Gastrocnemius medialis (tissue), 4 donors: Measurements from ENCODE around the gene RALGAPA2. TPM values are rescaled to one million over a fixed set of nuclear protein-coding genes. Genes with fewer than 3 reads are reported as not detected.

Experiments
- ATAC-seq, 2 donors: fragments of 150-250 bp; one replicate each; pipeline ENCODE4 v1.9.1; 2016
- DNase-seq, 2 donors: peaks; one replicate each; pipeline ENCODE4 v3.0.0-alpha.2; 2019
- H3K27ac ChIP-seq, 4 donors: fragments of 200-600 bp; sonication (generic); 1 replicate in 1 of 4; 2 replicates in 3 of 4; pipeline ENCODE4 v1.5.1; 2016 to 2018; ENCODE audit warnings: mild to moderate bottlenecking in 2 of 4, moderate library complexity in 1 of 4
- H3K27me3 ChIP-seq, 3 donors: fragments of 200-600 bp; sonication (generic) in 2 of 3; 1 replicate in 1 of 3; 2 replicates in 2 of 3; pipeline versions ENCODE4 v1.5.1 to v1.6.0; 2016 to 2019; ENCODE audit warnings: mild to moderate bottlenecking in 1 of 3, moderate library complexity in 1 of 3
- H3K36me3 ChIP-seq, 2 donors: fragments of 200-600 bp; sonication (generic) in 1 of 2; one replicate each; pipeline ENCODE4 v1.5.1; 2017 to 2018
- H3K4me1 ChIP-seq, 2 donors: fragments of 200-600 bp; sonication (generic) in 1 of 2; one replicate each; pipeline ENCODE4 v1.5.1; 2016 to 2017; ENCODE audit warnings: mild to moderate bottlenecking in 2 of 2
- H3K4me3 ChIP-seq, 4 donors: fragments of 200-600 bp; sonication (generic) in 3 of 4; 1 replicate in 1 of 4; 2 replicates in 3 of 4; pipeline ENCODE4 v1.5.1; 2016 to 2019; ENCODE audit warnings: mild to moderate bottlenecking in 2 of 4
- H3K9me3 ChIP-seq, 3 donors: fragments of 200-600 bp; sonication (generic) in 2 of 3; 1 replicate in 1 of 3; 2 replicates in 2 of 3; pipeline ENCODE4 v1.5.1; 2016 to 2019
- POLR2A ChIP-seq, 2 donors: fragments of 450-650 bp; IDR thresholded peaks; one replicate each; pipeline ENCODE4 v1.6.1; 2017; ENCODE audit warnings: antibody characterized with exemption in 2 of 2, mild to moderate bottlenecking in 2 of 2, moderate library complexity in 2 of 2
- in situ Hi-C, 4 donors: fragments of 200-750 bp; cut with MboI; loops; one replicate each; pipeline versions ENCODE4 v1.15.0 to v1.8.0; 2017; ENCODE audit warnings: low sequenced_read_pairs in 4 of 4
- intact Hi-C: fragments of 100-400 bp; cut with DNase I; formaldehyde crosslinking; loops from one replicate; pipeline ENCODE4 v1.15.1; 2023; ENCODE audit warnings: low total_unique reads
- total RNA-seq, 4 donors: library from RNA; depleted of rRNA; stranded (reverse); fragments of >200 nt; gene quantifications; one replicate each; pipeline versions ENCODE4 v1.1.0 to v1.2.3, GENCODE V29; 2016
- TF ChIP-seq, protein P1 (sequence below), 5 experiments: fragments of 450-650 bp in 3 of 5; fragments of 200-600 bp in 2 of 5; sonication (generic) in 2 of 5; IDR thresholded peaks in 4 of 5; conservative IDR thresholded peaks in 1 of 5; 1 replicate in 4 of 5; 2 replicates in 1 of 5; pipeline ENCODE4 v1.5.1; 2016 to 2019; ENCODE audit warnings: antibody characterized with exemption in 5 of 5, mild to moderate bottlenecking in 3 of 5, moderate library complexity in 3 of 5

RALGAPA2 gene
- total RNA-seq, 4 donors from 2014 or later, result 43.2 to 56.9 (median 52.0) TPM

DNA sequence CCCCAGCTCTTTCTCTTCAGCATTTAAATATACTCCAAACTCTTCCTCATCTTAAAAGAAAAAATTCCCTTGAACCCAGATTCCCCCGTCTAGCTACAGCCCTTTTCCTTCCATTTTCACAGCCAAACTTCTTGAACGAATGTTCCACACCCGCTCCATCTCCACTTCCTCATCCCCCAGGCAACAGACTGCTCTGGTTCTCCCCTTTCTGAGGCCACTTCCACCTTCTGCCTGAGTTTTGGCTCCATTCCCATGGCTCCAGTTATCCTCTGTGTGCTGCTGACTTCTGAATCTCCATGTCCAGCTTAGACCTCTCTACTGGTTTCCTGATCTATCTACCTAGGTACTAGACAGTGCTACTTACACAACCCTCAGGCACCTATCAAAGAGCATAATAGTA is 106.4 kb downstream of the RALGAPA2 start:
- H3K27ac ChIP-seq, result no peak overlapping the region
- TF ChIP-seq, protein P1, sequence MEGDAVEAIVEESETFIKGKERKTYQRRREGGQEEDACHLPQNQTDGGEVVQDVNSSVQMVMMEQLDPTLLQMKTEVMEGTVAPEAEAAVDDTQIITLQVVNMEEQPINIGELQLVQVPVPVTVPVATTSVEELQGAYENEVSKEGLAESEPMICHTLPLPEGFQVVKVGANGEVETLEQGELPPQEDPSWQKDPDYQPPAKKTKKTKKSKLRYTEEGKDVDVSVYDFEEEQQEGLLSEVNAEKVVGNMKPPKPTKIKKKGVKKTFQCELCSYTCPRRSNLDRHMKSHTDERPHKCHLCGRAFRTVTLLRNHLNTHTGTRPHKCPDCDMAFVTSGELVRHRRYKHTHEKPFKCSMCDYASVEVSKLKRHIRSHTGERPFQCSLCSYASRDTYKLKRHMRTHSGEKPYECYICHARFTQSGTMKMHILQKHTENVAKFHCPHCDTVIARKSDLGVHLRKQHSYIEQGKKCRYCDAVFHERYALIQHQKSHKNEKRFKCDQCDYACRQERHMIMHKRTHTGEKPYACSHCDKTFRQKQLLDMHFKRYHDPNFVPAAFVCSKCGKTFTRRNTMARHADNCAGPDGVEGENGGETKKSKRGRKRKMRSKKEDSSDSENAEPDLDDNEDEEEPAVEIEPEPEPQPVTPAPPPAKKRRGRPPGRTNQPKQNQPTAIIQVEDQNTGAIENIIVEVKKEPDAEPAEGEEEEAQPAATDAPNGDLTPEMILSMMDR (IDR thresholded peaks at IDR 0.05 in 4 of 5, conservative IDR thresholded peaks at IDR 0.05 in 1 of 5), result no peak
- TF ChIP-seq POLR2A (IDR thresholded peaks at IDR 0.05), result no peak
- in situ Hi-C loops (no loop called here), intact Hi-C loops (no loop called here)
- DNase-seq, result no peak
- H3K27me3 ChIP-seq, result no peaks in the 10 kb centered on the region
- H3K9me3 ChIP-seq, result no peaks in the 10 kb centered on the region
- no peak overlapping the region for H3K4me3 ChIP-seq
- no peaks in the 10 kb centered on the region for H3K4me1 ChIP-seq
- ATAC-seq, result no peak
- peaks cover 0 to 30% of the 10 kb centered on the region in 2 donors for H3K36me3 ChIP-seq

DNA sequence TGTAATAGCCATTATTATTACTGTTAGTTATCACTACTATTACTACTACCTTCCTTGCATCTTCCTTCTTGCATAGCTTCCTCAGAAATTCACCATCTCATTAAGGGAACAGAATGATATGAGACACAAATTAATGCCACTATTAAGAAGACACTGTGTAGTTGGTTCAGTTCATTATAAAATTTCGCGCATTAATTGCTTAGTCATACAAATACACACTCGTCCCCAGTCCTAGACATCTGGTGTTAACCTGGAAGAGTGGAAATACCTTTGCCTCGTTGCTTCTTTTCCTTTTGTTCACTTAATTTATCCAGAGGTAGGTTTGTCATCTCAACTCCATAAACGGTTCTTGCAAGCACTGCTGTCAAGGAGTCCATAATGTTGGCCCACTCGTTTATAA is 107.5 kb downstream of the RALGAPA2 start:
- intact Hi-C loops, result no loop called here
- no peaks in the 10 kb centered on the region for H3K4me1 ChIP-seq
- peaks cover 0 to 42% of the 10 kb centered on the region in 2 donors for H3K36me3 ChIP-seq

DNA sequence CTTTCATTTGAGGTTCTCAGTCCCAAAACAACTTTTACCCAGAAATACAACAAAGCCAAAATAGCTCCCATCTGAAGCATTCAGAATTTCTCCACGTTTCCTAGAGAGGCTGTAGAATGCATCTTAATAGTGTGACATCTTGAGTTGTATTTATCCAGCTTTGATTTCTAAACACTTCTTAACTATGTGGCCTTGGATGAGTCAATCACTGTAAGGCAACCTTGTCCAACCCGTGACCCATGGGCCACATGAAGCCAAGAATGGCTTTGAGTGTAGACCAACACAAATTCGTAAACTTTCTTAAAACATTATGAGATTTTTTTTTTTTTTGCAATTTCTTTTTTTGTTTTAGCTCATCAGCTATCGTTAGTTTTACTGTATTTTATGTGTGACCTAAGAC is 108.1 kb downstream of the RALGAPA2 start:
- no peak for ATAC-seq
- intact Hi-C loops, result no loop called here

More for the DNA sequence above, 107.5 kb downstream of the RALGAPA2 start:
- Histone ChIP-seq H3K9me3 (no peaks in the 10 kb centered on the region), H3K27me3 (no peaks in the 10 kb centered on the region), H3K4me3 (no peak overlapping the region), H3K27ac (no peak overlapping the region)
- no peak for ATAC-seq
- in situ Hi-C loops, result no loop called here
- DNase-seq, result no peak
- no peak for TF ChIP-seq POLR2A (IDR thresholded peaks at IDR 0.05)
- TF ChIP-seq, protein P1 (IDR thresholded peaks at IDR 0.05 in 4 of 5, conservative IDR thresholded peaks at IDR 0.05 in 1 of 5), result no peak

DNA sequence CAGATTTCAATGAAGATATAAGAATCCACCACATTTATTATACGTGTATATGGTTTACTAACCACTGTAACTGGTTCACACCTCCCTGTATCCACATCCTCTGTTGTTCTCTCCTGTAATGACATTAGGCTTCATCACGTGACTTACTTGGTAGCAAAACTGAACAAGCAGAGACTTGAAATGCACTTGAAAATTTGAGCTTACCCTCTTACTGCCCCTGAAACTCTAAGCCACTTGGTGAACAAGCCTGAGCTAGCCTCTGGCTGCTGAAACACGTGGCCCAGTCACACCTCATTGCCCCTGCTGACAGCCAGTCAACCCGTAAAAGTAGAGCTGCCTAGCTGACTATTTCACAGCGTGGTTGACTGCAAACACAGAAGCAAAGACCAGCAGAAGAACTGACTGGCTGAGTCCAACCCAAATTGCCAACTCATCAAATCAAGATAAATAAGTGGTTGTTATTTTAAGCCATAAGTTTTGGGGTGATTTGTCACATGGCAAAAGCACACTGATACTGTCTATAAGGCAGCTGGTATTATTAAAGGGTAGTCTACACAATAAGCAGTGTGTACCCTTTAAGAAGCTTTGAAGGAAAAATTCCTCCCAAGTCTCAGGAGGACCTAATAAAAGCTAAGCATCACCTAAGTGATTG is 109.0 kb downstream of the RALGAPA2 start:
- in situ Hi-C loops (no loop called here), intact Hi-C loops (no loop called here)
- Histone ChIP-seq H3K9me3 (no peaks in the 10 kb centered on the region), H3K4me1 (no peaks in the 10 kb centered on the region), H3K36me3 (peaks cover 0 to 51% of the 10 kb centered on the region in 2 donors), H3K27me3 (no peaks in the 10 kb centered on the region), H3K27ac (peak overlapping the region in 1 of 4 donors; percentile 7), H3K4me3 (no peak overlapping the region)
- TF ChIP-seq POLR2A (IDR thresholded peaks at IDR 0.05), result no peak
- TF ChIP-seq, protein P1 (IDR thresholded peaks at IDR 0.05 in 4 of 5, conservative IDR thresholded peaks at IDR 0.05 in 1 of 5), result no peak
- DNase-seq, result no peak
- ATAC-seq, result peak in 1 of 2 donors; percentile 36

More for the DNA sequence above, 108.1 kb downstream of the RALGAPA2 start:
- Histone ChIP-seq H3K4me1 (no peaks in the 10 kb centered on the region), H3K27me3 (no peaks in the 10 kb centered on the region), H3K4me3 (no peak overlapping the region), H3K9me3 (no peaks in the 10 kb centered on the region), H3K36me3 (peaks cover 0 to 42% of the 10 kb centered on the region in 2 donors), H3K27ac (no peak overlapping the region)
- TF ChIP-seq, protein P1 (IDR thresholded peaks at IDR 0.05 in 4 of 5, conservative IDR thresholded peaks at IDR 0.05 in 1 of 5), result no peak
- TF ChIP-seq POLR2A (IDR thresholded peaks at IDR 0.05), result no peak
- in situ Hi-C loops, result no loop called here
- no peak for DNase-seq
